ENCODE measurements around the gene COL23A1. TPM values are rescaled to one million over a fixed set of nuclear protein-coding genes. Genes with fewer than 3 reads are reported as not detected.

COL23A1 gene
- total and polyA plus RNA-seq, 2 donors (not counting 1 experiment from before 2014, with no cell fraction given), result 0.20 TPM; not detected in 1

GRCh38 chr5:178228609-178229008 lies 361.6 kb downstream of the COL23A1 start:
- Mint-ChIP-seq H3K4me1 (peaks cover 48% of the 10 kb centered on the region), H3K4me3 (no peak overlapping the region)

GRCh38 chr5:178227929-178228328 lies 362.3 kb downstream of the COL23A1 start:
- H3K4me3 Mint-ChIP-seq, result no peak overlapping the region
- no peak overlapping the region for H3K27ac Mint-ChIP-seq
- H3K9me3 Mint-ChIP-seq (ENCODE audit: insufficient read depth), result no peaks in the 10 kb centered on the region
- Histone ChIP-seq H3K9me3 (ENCODE audit: control extremely low read depth in 1 of 3, control insufficient read depth in 2 of 3, insufficient read depth in 1 of 3, low read length in 2 of 3) (no peaks in the 10 kb centered on the region), H4K20me1 (ENCODE audit: control insufficient read depth, insufficient read depth, low read length, poor library complexity, severe bottlenecking) (peaks cover 78% of the 10 kb centered on the region), H3K27me3 (replicated peaks in 1 of 4; ENCODE audit: control extremely low read depth in 1 of 4, control insufficient read depth in 3 of 4, insufficient read depth in 4 of 4, low read length in 3 of 4) (no peaks in the 10 kb centered on the region), H3K9ac (ENCODE audit: low read length) (no peak overlapping the region), H2AFZ (ENCODE audit: insufficient read depth, low read depth, low read length, poor library complexity, severe bottlenecking) (no peak overlapping the region), H3K4me3 (ENCODE audit: control extremely low read depth in 1 of 5, extremely low read depth in 1 of 5, insufficient read depth in 1 of 5, low read depth in 2 of 5, low read length in 4 of 5) (no peak overlapping the region), H3K27ac (ENCODE audit: low read length in 2 of 2) (no peak overlapping the region), H3K4me1 (ENCODE audit: control insufficient read depth in 2 of 2, insufficient read depth in 2 of 2, low read length in 2 of 2) (peaks cover 19 to 30% of the 10 kb centered on the region in 2 donors), H3K36me3 (replicated peaks in 1 of 2; ENCODE audit: control extremely low read depth in 1 of 2, control insufficient read depth in 1 of 2, extremely low read depth in 1 of 2, insufficient read depth in 2 of 2, low read length in 1 of 2) (peaks cover 2 to 77% of the 10 kb centered on the region in 2 experiments), H3K4me2 (replicated peaks; ENCODE audit: low read depth, low read length, poor library complexity, severe bottlenecking) (no peak overlapping the region), H3K79me2 (ENCODE audit: control insufficient read depth, insufficient read depth, low read length) (peaks cover 69% of the 10 kb centered on the region)
- ATAC-seq (ENCODE audit: low read depth) (no peak), DNase-seq (no peak)
- H3K27me3 Mint-ChIP-seq, result no peaks in the 10 kb centered on the region
- TF ChIP-seq CTCF (IDR thresholded peaks at IDR 0.05), result no peak
- no peak for TF ChIP-seq EZH2 (IDR thresholded peaks at IDR 0.05; ENCODE audit: borderline replicate concordance, insufficient read depth, low read depth, low read length, poor library complexity, severe bottlenecking)
- ChIA-PET CTCF (no interaction called here), POLR2A (no interaction called here)
- 94% methylated on average over 2 of the region's 3 CpGs for WGBS (ENCODE audit: insufficient coverage)
- H3K4me1 Mint-ChIP-seq, result peaks cover 44% of the 10 kb centered on the region
- intact Hi-C loops (cut with micrococcal nuclease), result no loop called here

More at GRCh38 chr5:178228609-178229008, 361.6 kb downstream of the COL23A1 start:
- Histone ChIP-seq H4K20me1 (ENCODE audit: control insufficient read depth, insufficient read depth, low read length, poor library complexity, severe bottlenecking) (peaks cover 71% of the 10 kb centered on the region), H3K27me3 (replicated peaks in 1 of 4; ENCODE audit: control extremely low read depth in 1 of 4, control insufficient read depth in 3 of 4, insufficient read depth in 4 of 4, low read length in 3 of 4) (no peaks in the 10 kb centered on the region), H3K4me3 (ENCODE audit: control extremely low read depth in 1 of 5, extremely low read depth in 1 of 5, insufficient read depth in 1 of 5, low read depth in 2 of 5, low read length in 4 of 5) (no peak overlapping the region), H3K79me2 (ENCODE audit: control insufficient read depth, insufficient read depth, low read length) (peaks cover 62% of the 10 kb centered on the region), H3K4me1 (ENCODE audit: control insufficient read depth in 2 of 2, insufficient read depth in 2 of 2, low read length in 2 of 2) (peaks cover 21 to 33% of the 10 kb centered on the region in 2 donors), H3K9ac (ENCODE audit: low read length) (no peak overlapping the region), H2AFZ (ENCODE audit: insufficient read depth, low read depth, low read length, poor library complexity, severe bottlenecking) (no peak overlapping the region), H3K27ac (ENCODE audit: low read length in 2 of 2) (no peak overlapping the region), H3K9me3 (ENCODE audit: control extremely low read depth in 1 of 3, control insufficient read depth in 2 of 3, insufficient read depth in 1 of 3, low read length in 2 of 3) (no peaks in the 10 kb centered on the region), H3K4me2 (replicated peaks; ENCODE audit: low read depth, low read length, poor library complexity, severe bottlenecking) (no peak overlapping the region), H3K36me3 (replicated peaks in 1 of 2; ENCODE audit: control extremely low read depth in 1 of 2, control insufficient read depth in 1 of 2, extremely low read depth in 1 of 2, insufficient read depth in 2 of 2, low read length in 1 of 2) (peaks cover 2 to 74% of the 10 kb centered on the region in 2 experiments)
- 96% methylated on average over 8 of the region's 11 CpGs for WGBS (ENCODE audit: insufficient coverage)
- DNase-seq (no peak), ATAC-seq (ENCODE audit: low read depth) (no peak)
- no peak for TF ChIP-seq CTCF (IDR thresholded peaks at IDR 0.05)
- TF ChIP-seq EZH2 (IDR thresholded peaks at IDR 0.05; ENCODE audit: borderline replicate concordance, insufficient read depth, low read depth, low read length, poor library complexity, severe bottlenecking), result no peak
- POLR2A ChIA-PET, result no interaction called here
- CTCF ChIA-PET, result no interaction called here
- intact Hi-C loops (cut with micrococcal nuclease), result no loop called here
- Mint-ChIP-seq H3K27ac (no peak overlapping the region), H3K9me3 (ENCODE audit: insufficient read depth) (no peaks in the 10 kb centered on the region), H3K27me3 (no peaks in the 10 kb centered on the region)

Measured in B cell (primary cell).